A549 (cell line): ENCODE data around the gene KCTD5. TPM values are rescaled to one million over a fixed set of nuclear protein-coding genes. Genes with fewer than 3 reads are reported as not detected.

Experiments
- ATAC-seq, 2 experiments: fragments of 200-7000 bp in 1 of 2; fragments of >200 bp in 1 of 2; cut with Nextera tagmentation in 1 of 2; cut with Tn5 transposase in 1 of 2; 3 replicates each; pipeline versions ENCODE4 v1.8.0 to v1.9.1; 2018 to 2020; ENCODE audit warnings: mild to moderate bottlenecking in 1 of 2, moderate library complexity in 1 of 2
- CTCF ChIA-PET: fragments of 300-600 bp; sonication (Branson Sonifier 250); formaldehyde crosslinking; extraction: SDS; loops from one replicate; lab custom pipeline; 2021; ENCODE audit warnings: antibody characterized with exemption, inconsistent platforms; lab: Yijun Ruan, JAX
- POLR2A ChIA-PET: fragments of 350-600 bp; formaldehyde crosslinking; extraction: SDS; loops from one replicate; lab custom pipeline; 2021; ENCODE audit warnings: antibody characterized with exemption, inconsistent platforms; lab: Yijun Ruan, JAX
- DNase-seq, 2 experiments: peaks; one replicate each; pipeline versions ENCODE4 v3.0.0 to v3.0.0-alpha.2; 2011 to 2016; ENCODE audit warnings: low read depth in 1 of 2, low spot score in 1 of 2
- FAIRE-seq: peaks from 2 replicates; lab custom pipeline; 2011; peaks lifted over from hg19 to GRCh38; lab: Jason Lieb, UNC
- H3K27ac ChIP-seq, 2 experiments: fragments of >200 bp; sonication (Bioruptor Twin); formaldehyde crosslinking; 3 replicates each; pipeline ENCODE4 v1.5.1; 2016 to 2017
- H3K4me1 ChIP-seq: fragments of >200 bp; sonication (Bioruptor Twin); formaldehyde crosslinking; 3 replicates; pipeline ENCODE4 v1.6.1; 2016
- H3K4me2 ChIP-seq: fragments of >200 bp; sonication (Bioruptor Twin); formaldehyde crosslinking; 3 replicates; pipeline ENCODE4 v1.6.1; 2016
- H3K4me3 ChIP-seq: fragments of >200 bp; sonication (Bioruptor Twin); formaldehyde crosslinking; 3 replicates; pipeline ENCODE4 v1.5.1; 2016
- H3K9me3 ChIP-seq: fragments of >200 bp; sonication (Bioruptor Twin); formaldehyde crosslinking; 3 replicates; pipeline ENCODE4 v1.6.1; 2016
- CBX8 ChIP-seq: fragments of 200-600 bp; sonication (generic); IDR thresholded peaks from 2 replicates; pipeline ENCODE4 v1.6.1; 2016
- CHD4 ChIP-seq: fragments of 200-600 bp; sonication (generic); IDR thresholded peaks from 2 replicates; pipeline ENCODE4 v1.6.1; 2016; ENCODE audit warnings: antibody characterized with exemption, mild to moderate bottlenecking, borderline replicate concordance
- EHF ChIP-seq: fragments of 250-450 bp; sonication (Bioruptor Pico); IDR thresholded peaks from 2 replicates; pipeline ENCODE4 v1.5.0; 2020; ENCODE audit warnings: mild to moderate bottlenecking
- ESRRA ChIP-seq: fragments of 150-350 bp; IDR thresholded peaks from 2 replicates; pipeline ENCODE4 v1.6.1; 2014; ENCODE audit warnings: mild to moderate bottlenecking, low read length, borderline replicate concordance
- FOSB ChIP-seq: fragments of 250-450 bp; sonication (Bioruptor Pico); IDR thresholded peaks from 2 replicates; pipeline ENCODE4 v1.5.0; 2020; ENCODE audit warnings: mild to moderate bottlenecking, moderate library complexity
- GATA3 ChIP-seq: IDR thresholded peaks from 2 replicates; pipeline ENCODE4 v1.6.1; 2012; ENCODE audit warnings: borderline replicate concordance
- HDAC2 ChIP-seq: fragments of 200-600 bp; sonication (generic); IDR thresholded peaks from 2 replicates; pipeline ENCODE4 v1.6.1; 2016
- HOXA7 ChIP-seq: fragments of 250-450 bp; sonication (Bioruptor Pico); IDR thresholded peaks from 2 replicates; pipeline ENCODE4 v1.5.0; 2020; ENCODE audit warnings: mild to moderate bottlenecking, moderate library complexity
- HOXB13 ChIP-seq: fragments of 250-450 bp; sonication (Bioruptor Pico); IDR thresholded peaks from 2 replicates; pipeline ENCODE4 v1.5.0; 2020; ENCODE audit warnings: low read depth, mild to moderate bottlenecking, moderate library complexity
- JUN ChIP-seq, 2 experiments: fragments of >200 bp; sonication (Bioruptor Twin); formaldehyde crosslinking; IDR thresholded peaks; 2 replicates in 1 of 2; 3 replicates in 1 of 2; pipeline ENCODE4 v1.6.1; 2016 to 2017
- NPAS2 ChIP-seq: fragments of 250-450 bp; sonication (Bioruptor Pico); IDR thresholded peaks from 2 replicates; pipeline ENCODE4 v1.8.0; 2022; ENCODE audit warnings: mild to moderate bottlenecking, moderate library complexity, borderline replicate concordance
- PHF8 ChIP-seq: fragments of 200-600 bp; sonication (generic); IDR thresholded peaks from 2 replicates; pipeline ENCODE4 v1.6.1; 2016; ENCODE audit warnings: low read depth, mild to moderate bottlenecking, antibody characterized with exemption, moderate library complexity, borderline replicate concordance
- RNF2 ChIP-seq: fragments of 200-600 bp; sonication (generic); IDR thresholded peaks from 2 replicates; pipeline ENCODE4 v1.6.1; 2016; ENCODE audit warnings: low read depth, mild to moderate bottlenecking, antibody characterized with exemption, moderate library complexity, borderline replicate concordance
- SMC3 ChIP-seq: fragments of >200 bp; sonication (Bioruptor Twin); formaldehyde crosslinking; IDR thresholded peaks from 3 replicates; pipeline ENCODE4 v1.6.1; 2018; ENCODE audit warnings: inconsistent platforms
- ZSCAN20 ChIP-seq: fragments of 250-450 bp; sonication (Bioruptor Pico); IDR thresholded peaks from 2 replicates; pipeline ENCODE4 v1.8.0; 2022; ENCODE audit warnings: mild to moderate bottlenecking, moderate library complexity
- WGBS: methylation state at CpG from one replicate; pipeline ENCODE4 v1.1.6; 2017; ENCODE audit errors: missing lambda C conversion rate; 5-methylcytosine and 5-hydroxymethylcytosine counted together
- polyA plus RNA-seq, 4 experiments: library from polyadenylated mRNA; depleted of rRNA in 3 of 4; stranded (reverse); fragments of >200 nt; fragmentation: RNase III in 1 of 4; extraction: RNeasy Plus Mini Kit Qiagen cat#74134 plus additional on column Dnase treatment in 1 of 4; gene quantifications; 2 replicates in 3 of 4; 3 replicates in 1 of 4; pipeline ENCODE4 v1.2.3, GENCODE V29; 2011 to 2017
- TF ChIP-seq, protein P1 (sequence below): fragments of 200-600 bp; sonication (generic); IDR thresholded peaks from 2 replicates; pipeline ENCODE4 v1.6.1; 2016; ENCODE audit warnings: antibody characterized with exemption, mild to moderate bottlenecking, moderate library complexity
- TF ChIP-seq, protein P2 (sequence below): fragments of 450-650 bp; IDR thresholded peaks from 2 replicates; pipeline ENCODE4 v1.6.1; 2014; ENCODE audit warnings: antibody characterized with exemption
- TF ChIP-seq, protein P3 (sequence below): IDR thresholded peaks from 2 replicates; pipeline ENCODE4 v1.6.1; 2012; ENCODE audit warnings: low read depth, borderline replicate concordance
- TF ChIP-seq, protein P4 (sequence below): fragments of 250-450 bp; sonication (Bioruptor Pico); IDR thresholded peaks from 2 replicates; pipeline ENCODE4 v1.5.0; 2020; ENCODE audit warnings: low read depth, mild to moderate bottlenecking, moderate library complexity
- TF ChIP-seq, protein P5 (sequence below): IDR thresholded peaks from 2 replicates; pipeline ENCODE4 v1.6.1; 2012
- TF ChIP-seq, protein P6 (sequence below): fragments of 150-350 bp; IDR thresholded peaks from 2 replicates; pipeline ENCODE4 v1.6.1; 2014; ENCODE audit warnings: low read depth, mild to moderate bottlenecking, low read length

The KCTD5 gene
- polyA plus RNA-seq, 2 of the 4 experiments (the other 2 are of a cell fraction): 22.8 to 26.1 TPM

DNA sequence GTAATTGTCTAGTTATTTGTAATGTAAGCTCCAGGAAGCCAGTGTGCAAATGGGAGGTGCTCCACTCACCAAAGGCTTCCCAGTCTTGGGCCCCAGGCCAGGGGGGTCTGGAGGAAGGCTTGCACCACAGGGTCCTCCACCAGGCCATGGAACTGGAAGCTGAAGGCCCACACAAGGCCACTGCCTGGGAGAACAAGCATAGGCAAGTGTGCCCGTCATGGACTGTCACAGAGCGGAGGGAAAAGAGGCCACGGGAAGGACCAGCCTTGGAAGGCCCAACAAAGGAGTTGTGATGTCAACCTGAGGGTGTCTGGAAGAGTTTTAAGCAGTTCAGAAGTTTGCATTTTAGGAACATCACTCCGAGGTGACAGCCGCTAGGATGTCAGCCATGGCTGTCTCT, 67.2 kb downstream of the KCTD5 start (continued):
- TF ChIP-seq, protein P1, sequence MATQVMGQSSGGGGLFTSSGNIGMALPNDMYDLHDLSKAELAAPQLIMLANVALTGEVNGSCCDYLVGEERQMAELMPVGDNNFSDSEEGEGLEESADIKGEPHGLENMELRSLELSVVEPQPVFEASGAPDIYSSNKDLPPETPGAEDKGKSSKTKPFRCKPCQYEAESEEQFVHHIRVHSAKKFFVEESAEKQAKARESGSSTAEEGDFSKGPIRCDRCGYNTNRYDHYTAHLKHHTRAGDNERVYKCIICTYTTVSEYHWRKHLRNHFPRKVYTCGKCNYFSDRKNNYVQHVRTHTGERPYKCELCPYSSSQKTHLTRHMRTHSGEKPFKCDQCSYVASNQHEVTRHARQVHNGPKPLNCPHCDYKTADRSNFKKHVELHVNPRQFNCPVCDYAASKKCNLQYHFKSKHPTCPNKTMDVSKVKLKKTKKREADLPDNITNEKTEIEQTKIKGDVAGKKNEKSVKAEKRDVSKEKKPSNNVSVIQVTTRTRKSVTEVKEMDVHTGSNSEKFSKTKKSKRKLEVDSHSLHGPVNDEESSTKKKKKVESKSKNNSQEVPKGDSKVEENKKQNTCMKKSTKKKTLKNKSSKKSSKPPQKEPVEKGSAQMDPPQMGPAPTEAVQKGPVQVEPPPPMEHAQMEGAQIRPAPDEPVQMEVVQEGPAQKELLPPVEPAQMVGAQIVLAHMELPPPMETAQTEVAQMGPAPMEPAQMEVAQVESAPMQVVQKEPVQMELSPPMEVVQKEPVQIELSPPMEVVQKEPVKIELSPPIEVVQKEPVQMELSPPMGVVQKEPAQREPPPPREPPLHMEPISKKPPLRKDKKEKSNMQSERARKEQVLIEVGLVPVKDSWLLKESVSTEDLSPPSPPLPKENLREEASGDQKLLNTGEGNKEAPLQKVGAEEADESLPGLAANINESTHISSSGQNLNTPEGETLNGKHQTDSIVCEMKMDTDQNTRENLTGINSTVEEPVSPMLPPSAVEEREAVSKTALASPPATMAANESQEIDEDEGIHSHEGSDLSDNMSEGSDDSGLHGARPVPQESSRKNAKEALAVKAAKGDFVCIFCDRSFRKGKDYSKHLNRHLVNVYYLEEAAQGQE: no peak

GRCh38 chr16:2749936-2750335, 67.6 kb downstream of the KCTD5 start:
- POLR2A ChIA-PET: no interaction called here
- ATAC-seq (no peak), DNase-seq (no peak), FAIRE-seq (no peak)
- H3K4me1 ChIP-seq: peaks cover 20% of the 10 kb centered on the region
- TF ChIP-seq, protein P2, sequence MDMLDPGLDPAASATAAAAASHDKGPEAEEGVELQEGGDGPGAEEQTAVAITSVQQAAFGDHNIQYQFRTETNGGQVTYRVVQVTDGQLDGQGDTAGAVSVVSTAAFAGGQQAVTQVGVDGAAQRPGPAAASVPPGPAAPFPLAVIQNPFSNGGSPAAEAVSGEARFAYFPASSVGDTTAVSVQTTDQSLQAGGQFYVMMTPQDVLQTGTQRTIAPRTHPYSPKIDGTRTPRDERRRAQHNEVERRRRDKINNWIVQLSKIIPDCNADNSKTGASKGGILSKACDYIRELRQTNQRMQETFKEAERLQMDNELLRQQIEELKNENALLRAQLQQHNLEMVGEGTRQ: no peak
- TF ChIP-seq GATA3 (no peak), HDAC2 (no peak), EHF (CRISPR knock-in tag) (no peak), SMC3 (no peak)
- TF ChIP-seq, protein P3, sequence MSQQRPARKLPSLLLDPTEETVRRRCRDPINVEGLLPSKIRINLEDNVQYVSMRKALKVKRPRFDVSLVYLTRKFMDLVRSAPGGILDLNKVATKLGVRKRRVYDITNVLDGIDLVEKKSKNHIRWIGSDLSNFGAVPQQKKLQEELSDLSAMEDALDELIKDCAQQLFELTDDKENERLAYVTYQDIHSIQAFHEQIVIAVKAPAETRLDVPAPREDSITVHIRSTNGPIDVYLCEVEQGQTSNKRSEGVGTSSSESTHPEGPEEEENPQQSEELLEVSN: no peak
- H3K27ac ChIP-seq: no peak overlapping the region
- H3K4me2 ChIP-seq: no peak overlapping the region
- no peak overlapping the region for H3K4me3 ChIP-seq
- peaks cover 5% of the 10 kb centered on the region; the same call in 1 of the 3 replicates for H3K9me3 ChIP-seq
- WGBS: 91% methylated on average over 6 of the region's 6 CpGs
- CTCF ChIA-PET: interaction anchor here (2.9 kb wide), 1 partner anchor 11 kb away, joined by 12 read pairs; no protein-coding TSS in a partner anchor

DNA sequence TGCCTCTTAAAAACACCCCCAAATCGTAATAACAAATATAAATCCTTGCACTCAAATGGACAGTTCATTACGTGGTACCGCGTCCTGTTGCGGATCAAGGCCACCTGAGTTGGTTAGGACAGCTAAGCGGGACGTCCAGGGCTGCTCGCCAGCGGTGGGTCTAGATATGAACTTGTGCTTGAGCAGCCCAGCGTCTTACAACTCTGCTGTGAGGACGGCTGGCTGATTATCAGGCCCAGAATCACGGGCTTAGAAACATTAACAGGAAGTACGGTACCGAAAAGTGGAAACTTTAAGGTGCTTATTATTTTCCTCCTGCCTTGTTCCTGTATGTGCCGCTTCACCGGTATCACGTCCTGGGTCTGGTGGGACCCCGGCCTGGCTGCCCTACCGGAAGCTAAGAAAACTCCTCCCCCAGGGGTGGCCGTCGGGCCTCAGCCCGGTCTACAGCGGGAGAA, 69.3 kb downstream of the KCTD5 start:
- CTCF ChIA-PET: interaction anchor here (0.6 to 1.2 kb wide), 3 partner anchors 15 to 117 kb away, joined by 3 to 5 read pairs (median 3); no protein-coding TSS in a partner anchor
- no peak for TF ChIP-seq ESRRA
- TF ChIP-seq HOXA7 (CRISPR knock-in tag): 0 out of 2 replicates have a peak, but pooled peaks have one; percentile 65
- TF ChIP-seq, all 56 proteins: peak for 1
- H3K4me2 ChIP-seq: peak overlapping the region; percentile 94
- peak overlapping the region; percentile 75 for H3K4me3 ChIP-seq
- peaks cover 33% of the 10 kb centered on the region for H3K4me1 ChIP-seq
- ATAC-seq (no peak; a peak in 1 of 6 replicates), FAIRE-seq (no peak), DNase-seq (peak in 1 of 2 experiments; percentile 82)
- POLR2A ChIA-PET: interaction anchor here (1.6 to 1.7 kb wide), 3 partner anchors 10 to 117 kb away, joined by 4 to 13 read pairs (median 5); no protein-coding TSS in a partner anchor
- H3K9me3 ChIP-seq: peaks cover 5% of the 10 kb centered on the region; the same call in 1 of the 3 replicates
- H3K27ac ChIP-seq: peak overlapping the region; percentile 98 to 100
- WGBS: 66% methylated on average over 22 of the region's 23 CpGs

GRCh38 chr16:2752035-2752849, 69.9 kb downstream of the KCTD5 start, which contains the start of gene SRRM2:
Gene SRRM2 (plus strand): TSS chr16:2752638. CDS start chr16:2756365, 3,727 bp downstream.
- FAIRE-seq: no peak
- Histone ChIP-seq H3K27ac (peak within 1 kb of the TSS; percentile 98 to 100), H3K9me3 (peaks cover 5% of the 10 kb centered on the region; the same call in 1 of the 3 replicates), H3K4me1 (peaks cover 33% of the 10 kb centered on the region), H3K4me3 (peak within 1 kb of the TSS; percentile 75), H3K4me2 (peak within 1 kb of the TSS; percentile 94)
- whole genome bisulfite sequencing: under 1% methylated on average over 38 of the region's 99 CpGs
- POLR2A ChIA-PET: interaction anchor here (0.6 to 1.7 kb wide), 12 partner anchors 11 to 153 kb away, joined by 3 to 13 read pairs (median 4); partner anchors contain the start of genes FLYWCH2, KCTD5 and PRSS27
- CTCF ChIA-PET: interaction anchor here (0.6 to 2.2 kb wide), 6 partner anchors 12 to 116 kb away, joined by 3 to 9 read pairs (median 5); no protein-coding TSS in a partner anchor
- ATAC-seq: peak; percentile 92
- DNase-seq: peak; percentile 96 to 98
- TF ChIP-seq JUN (IDR thresholded peaks at IDR 0.05) (peak; percentile 19 to 96; a peak in 3 of 5 replicates), ZSCAN20 (CRISPR knock-in tag) (peak; percentile 82; the same call in 1 of the 2 replicates), CBX8 (no peak), PHF8 (peak; percentile 89), RNF2 (peak; percentile 86; the same call in 1 of the 2 replicates), HOXB13 (CRISPR knock-in tag) (peak; percentile 96), CHD4 (no peak), FOSB (CRISPR knock-in tag) (no peak), NPAS2 (CRISPR knock-in tag) (no peak), SMC3 (0 out of 3 replicates have a peak, but pooled peaks have one; percentile 15)
- TF ChIP-seq, protein P4, sequence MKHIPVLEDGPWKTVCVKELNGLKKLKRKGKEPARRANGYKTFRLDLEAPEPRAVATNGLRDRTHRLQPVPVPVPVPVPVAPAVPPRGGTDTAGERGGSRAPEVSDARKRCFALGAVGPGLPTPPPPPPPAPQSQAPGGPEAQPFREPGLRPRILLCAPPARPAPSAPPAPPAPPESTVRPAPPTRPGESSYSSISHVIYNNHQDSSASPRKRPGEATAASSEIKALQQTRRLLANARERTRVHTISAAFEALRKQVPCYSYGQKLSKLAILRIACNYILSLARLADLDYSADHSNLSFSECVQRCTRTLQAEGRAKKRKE: peak; percentile 91
- TF ChIP-seq, protein P5, sequence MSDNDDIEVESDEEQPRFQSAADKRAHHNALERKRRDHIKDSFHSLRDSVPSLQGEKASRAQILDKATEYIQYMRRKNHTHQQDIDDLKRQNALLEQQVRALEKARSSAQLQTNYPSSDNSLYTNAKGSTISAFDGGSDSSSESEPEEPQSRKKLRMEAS: peak; percentile 91; the same call in 1 of the 2 replicates
- TF ChIP-seq, protein P6, sequence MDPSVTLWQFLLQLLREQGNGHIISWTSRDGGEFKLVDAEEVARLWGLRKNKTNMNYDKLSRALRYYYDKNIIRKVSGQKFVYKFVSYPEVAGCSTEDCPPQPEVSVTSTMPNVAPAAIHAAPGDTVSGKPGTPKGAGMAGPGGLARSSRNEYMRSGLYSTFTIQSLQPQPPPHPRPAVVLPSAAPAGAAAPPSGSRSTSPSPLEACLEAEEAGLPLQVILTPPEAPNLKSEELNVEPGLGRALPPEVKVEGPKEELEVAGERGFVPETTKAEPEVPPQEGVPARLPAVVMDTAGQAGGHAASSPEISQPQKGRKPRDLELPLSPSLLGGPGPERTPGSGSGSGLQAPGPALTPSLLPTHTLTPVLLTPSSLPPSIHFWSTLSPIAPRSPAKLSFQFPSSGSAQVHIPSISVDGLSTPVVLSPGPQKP: no peak
